ENCODE results near the gene DCAF7. TPM values are rescaled to one million over a fixed set of nuclear protein-coding genes. Genes with fewer than 3 reads are reported as not detected.

The DCAF7 gene
- total and polyA plus RNA-seq, 2 of the 4 experiments (the other 2 are of a cell fraction) = 40.9 to 52.8 TPM

DNA sequence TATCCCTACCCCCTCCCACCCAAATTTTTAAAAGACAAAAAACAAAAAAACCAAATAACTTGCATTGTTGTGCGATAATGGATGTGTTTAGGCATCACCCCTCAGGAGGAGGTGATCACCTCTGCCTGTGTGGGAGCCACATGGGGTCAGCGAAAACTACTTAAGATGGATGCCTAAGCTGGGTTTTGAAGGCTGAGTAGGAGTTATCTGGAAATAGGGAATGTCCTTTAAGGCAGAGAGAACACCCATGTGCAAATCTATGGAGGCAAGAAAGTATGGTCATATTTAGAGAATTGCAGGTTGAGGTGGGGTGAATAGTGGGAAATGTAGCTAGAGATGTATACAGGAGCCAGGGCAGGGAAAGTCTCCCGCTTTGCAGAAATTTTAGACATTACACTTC is 44.9 kb downstream of the DCAF7 start:
- no peak overlapping the region for H4K91ac ChIP-seq (ENCODE audit: insufficient read depth, low read depth, low read length)
- H2BK20ac ChIP-seq (ENCODE audit: low read depth, low read length) = no peak overlapping the region
- no peak overlapping the region for H3K4me2 ChIP-seq (ENCODE audit: low read depth, low read length)
- H2AFZ ChIP-seq (replicated peaks; ENCODE audit: low read length, poor library complexity) = no peak overlapping the region
- H3K27ac ChIP-seq (ENCODE audit: insufficient read depth, low read length) = no peak overlapping the region
- no peak overlapping the region for H4K8ac ChIP-seq (ENCODE audit: low read depth in 2 of 2, low read length in 2 of 2)
- no peak overlapping the region for H3K18ac ChIP-seq (ENCODE audit: low read depth, low read length)
- no peak overlapping the region for H3K56ac ChIP-seq (ENCODE audit: extremely low read depth, insufficient read depth, low read length)
- H4K5ac ChIP-seq (ENCODE audit: low read depth, low read length) = no peak overlapping the region
- no peak for DNase-seq
- CTCF ChIA-PET = no interaction called here
- TF ChIP-seq CHD1 (IDR thresholded peaks at IDR 0.05; ENCODE audit: low read depth, low read length) (no peak), RAD21 (IDR thresholded peaks at IDR 0.05; ENCODE audit: low read length) (no peak), MXI1 (IDR thresholded peaks at IDR 0.05; ENCODE audit: borderline replicate concordance, low read depth, low read length) (no peak)
- TF ChIP-seq, protein P1, sequence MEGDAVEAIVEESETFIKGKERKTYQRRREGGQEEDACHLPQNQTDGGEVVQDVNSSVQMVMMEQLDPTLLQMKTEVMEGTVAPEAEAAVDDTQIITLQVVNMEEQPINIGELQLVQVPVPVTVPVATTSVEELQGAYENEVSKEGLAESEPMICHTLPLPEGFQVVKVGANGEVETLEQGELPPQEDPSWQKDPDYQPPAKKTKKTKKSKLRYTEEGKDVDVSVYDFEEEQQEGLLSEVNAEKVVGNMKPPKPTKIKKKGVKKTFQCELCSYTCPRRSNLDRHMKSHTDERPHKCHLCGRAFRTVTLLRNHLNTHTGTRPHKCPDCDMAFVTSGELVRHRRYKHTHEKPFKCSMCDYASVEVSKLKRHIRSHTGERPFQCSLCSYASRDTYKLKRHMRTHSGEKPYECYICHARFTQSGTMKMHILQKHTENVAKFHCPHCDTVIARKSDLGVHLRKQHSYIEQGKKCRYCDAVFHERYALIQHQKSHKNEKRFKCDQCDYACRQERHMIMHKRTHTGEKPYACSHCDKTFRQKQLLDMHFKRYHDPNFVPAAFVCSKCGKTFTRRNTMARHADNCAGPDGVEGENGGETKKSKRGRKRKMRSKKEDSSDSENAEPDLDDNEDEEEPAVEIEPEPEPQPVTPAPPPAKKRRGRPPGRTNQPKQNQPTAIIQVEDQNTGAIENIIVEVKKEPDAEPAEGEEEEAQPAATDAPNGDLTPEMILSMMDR (conservative IDR thresholded peaks at IDR 0.05; ENCODE audit: low read depth, low read length) = no peak
- H3K4me3 ChIP-seq (ENCODE audit: insufficient read depth, low read depth, low read length) = no peak overlapping the region
- H3K36me3 ChIP-seq (ENCODE audit: control insufficient read depth, insufficient read depth, low read length) = peaks cover 29% of the 10 kb centered on the region
- H3K14ac ChIP-seq (replicated peaks; ENCODE audit: low read depth, low read length) = no peak overlapping the region
- ATAC-seq (ENCODE audit: low read depth) = no peak
- no peaks in the 10 kb centered on the region for H3K9me3 ChIP-seq (ENCODE audit: control insufficient read depth, insufficient read depth, low read length)
- no peak overlapping the region for H3K4ac ChIP-seq (ENCODE audit: low read depth, low read length)
- H2AK9ac ChIP-seq (replicated peaks; ENCODE audit: low read depth, low read length, poor library complexity) = no peak overlapping the region
- intact Hi-C loops (cut with micrococcal nuclease) (no loop called here), in situ Hi-C loops (cut with MboI; ENCODE audit: low sequenced_read_pairs) (no loop called here), dilution Hi-C loops (cut with HindIII; ENCODE audit: low sequenced_read_pairs, unreplicated experiment) (no loop called here)
- no peak overlapping the region for H2AK5ac ChIP-seq (ENCODE audit: low read depth, low read length)
- H2BK5ac ChIP-seq (ENCODE audit: low read depth, low read length, poor library complexity, severe bottlenecking) = no peak overlapping the region
- no CpG with 5 or more reads among the region's 3 CpGs for WGBS, 2 experiments (ENCODE audit: extremely low coverage in 2 of 2, insufficient read length in 1 of 2)
- H3K9ac ChIP-seq (ENCODE audit: low read depth, low read length) = no peak overlapping the region
- H3K9me1 ChIP-seq (ENCODE audit: insufficient read depth, low read length) = 0 out of 2 replicates have a peak, but pooled peaks cover 3% of the 10 kb centered on the region
- BruUV-seq (replicated peaks) = no TSS peak
- no peak overlapping the region for H2BK120ac ChIP-seq (ENCODE audit: low read depth, low read length)
- H3K79me1 ChIP-seq (ENCODE audit: low read depth in 1 of 2, low read length in 2 of 2) = peaks cover 9 to 29% of the 10 kb centered on the region in 2 experiments; a peak in 3 of 4 replicates
- POLR2A ChIA-PET (ENCODE audit: unreplicated experiment) = no interaction called here
- H3K27me3 ChIP-seq (ENCODE audit: control insufficient read depth, insufficient read depth, low read length) = no peaks in the 10 kb centered on the region
- H3K23ac ChIP-seq (ENCODE audit: low read depth, low read length) = no peak overlapping the region
- no peaks in the 10 kb centered on the region for H4K20me1 ChIP-seq (ENCODE audit: insufficient read depth, low read length)
- H2BK15ac ChIP-seq (ENCODE audit: low read depth, low read length) = no peak overlapping the region
- H3K4me1 ChIP-seq (ENCODE audit: control insufficient read depth, insufficient read depth, low read length) = peaks cover 2% of the 10 kb centered on the region

Data from IMR-90 (cell line).